Measurements from ENCODE around the gene CNTN1.

Gene CNTN1

GRCh38 chr12:40689576-40689975 lies 2.7 kb upstream of the CNTN1 start:
- DNase-seq (ENCODE audit: low read depth, low spot score) = no peak
- in situ Hi-C loops (cut with HindIII; ENCODE audit: low sequenced_read_pairs) = no loop called here
- TF ChIP-seq CTCF (IDR thresholded peaks at IDR 0.05; ENCODE audit: low read depth, low read length) = no peak
- H3K4me3 ChIP-seq (ENCODE audit: low read depth, low read length) = no peak overlapping the region

GRCh38 chr12:40692765-40693206 lies 547 bp downstream of the CNTN1 start:
- in situ Hi-C loops (cut with HindIII; ENCODE audit: low sequenced_read_pairs) = no loop called here
- H3K4me3 ChIP-seq (ENCODE audit: low read depth, low read length) = peak overlapping the region; percentile 39
- no peak for TF ChIP-seq CTCF (IDR thresholded peaks at IDR 0.05; ENCODE audit: low read depth, low read length)
- no peak for DNase-seq (ENCODE audit: low read depth, low spot score)

GRCh38 chr12:40693207-40693821 lies 1.1 kb downstream of the CNTN1 start:
- H3K4me3 ChIP-seq (ENCODE audit: low read depth, low read length) = peak overlapping the region; percentile 39

GRCh38 chr12:40697566-40698259 lies 5.5 kb downstream of the CNTN1 start:
- no peak for DNase-seq (ENCODE audit: low read depth, low spot score)
- H3K4me3 ChIP-seq (ENCODE audit: low read depth, low read length) = no peak overlapping the region
- TF ChIP-seq CTCF (IDR thresholded peaks at IDR 0.05; ENCODE audit: low read depth, low read length) = no peak
- in situ Hi-C loops (cut with HindIII; ENCODE audit: low sequenced_read_pairs) = no loop called here

More at GRCh38 chr12:40693207-40693821, 1.1 kb downstream of the CNTN1 start:
- in situ Hi-C loops (cut with HindIII; ENCODE audit: low sequenced_read_pairs) = no loop called here
- TF ChIP-seq CTCF (IDR thresholded peaks at IDR 0.05; ENCODE audit: low read depth, low read length) = no peak
- peak; percentile 6 for DNase-seq (ENCODE audit: low read depth, low spot score)

GRCh38 chr12:40701756-40702155 lies 9.5 kb downstream of the CNTN1 start:
- no peak for TF ChIP-seq CTCF (IDR thresholded peaks at IDR 0.05; ENCODE audit: low read depth, low read length)
- no peak overlapping the region for H3K4me3 ChIP-seq (ENCODE audit: low read depth, low read length)
- no peak for DNase-seq (ENCODE audit: low read depth, low spot score)
- in situ Hi-C loops (cut with HindIII; ENCODE audit: low sequenced_read_pairs) = no loop called here

GRCh38 chr12:40711121-40711520 lies 18.9 kb downstream of the CNTN1 start:
- no peak overlapping the region for H3K4me3 ChIP-seq (ENCODE audit: low read depth, low read length)
- TF ChIP-seq CTCF (IDR thresholded peaks at IDR 0.05; ENCODE audit: low read depth, low read length) = no peak
- in situ Hi-C loops (cut with HindIII; ENCODE audit: low sequenced_read_pairs) = no loop called here
- no peak for DNase-seq (ENCODE audit: low read depth, low spot score)

Data from astrocyte of the spinal cord (primary cell).